C4-2B (cell line): Measurements from ENCODE around the gene PTPRN2.

ENCODE experiments used
- ZFX ChIP-seq: fragments of 450-650 bp; IDR thresholded peaks from 2 replicates; pipeline ENCODE4 v1.6.1; 2017
- TF ChIP-seq, protein P1 (sequence below): fragments of 450-650 bp; conservative IDR thresholded peaks from 2 replicates; pipeline ENCODE4 v1.5.1; 2017; ENCODE audit warnings: mild to moderate bottlenecking

DNA sequence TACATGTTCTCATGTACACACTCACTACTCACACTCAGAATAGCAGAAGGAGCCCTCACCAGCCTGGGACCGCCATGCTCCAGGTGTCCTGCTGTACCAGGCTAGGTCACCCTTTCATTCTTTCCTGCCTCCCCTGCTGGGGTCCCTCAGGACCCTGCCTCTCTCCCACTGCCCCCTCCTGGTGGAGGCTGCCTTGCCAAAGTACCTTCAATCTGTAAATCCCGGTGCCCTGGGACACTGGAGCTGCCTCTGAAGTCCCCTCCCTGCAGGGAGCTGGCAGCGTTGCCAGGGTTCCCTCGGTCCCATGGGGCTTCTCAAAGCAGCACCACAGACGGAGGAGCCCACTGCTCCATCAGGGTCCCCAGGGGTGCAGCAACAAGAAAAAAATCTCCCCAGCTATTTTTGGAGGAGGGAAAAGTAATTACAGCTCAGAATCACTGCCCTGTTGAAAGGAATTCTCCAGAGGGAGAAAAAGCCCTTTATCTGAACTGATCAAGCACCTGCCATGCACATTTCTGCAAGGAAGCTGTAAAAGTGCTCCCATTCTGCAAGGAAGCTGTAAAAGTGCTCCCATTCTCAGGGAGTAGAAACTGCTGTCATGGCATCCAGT lies 259.9 kb downstream of the PTPRN2 start:
- TF ChIP-seq, protein P1, sequence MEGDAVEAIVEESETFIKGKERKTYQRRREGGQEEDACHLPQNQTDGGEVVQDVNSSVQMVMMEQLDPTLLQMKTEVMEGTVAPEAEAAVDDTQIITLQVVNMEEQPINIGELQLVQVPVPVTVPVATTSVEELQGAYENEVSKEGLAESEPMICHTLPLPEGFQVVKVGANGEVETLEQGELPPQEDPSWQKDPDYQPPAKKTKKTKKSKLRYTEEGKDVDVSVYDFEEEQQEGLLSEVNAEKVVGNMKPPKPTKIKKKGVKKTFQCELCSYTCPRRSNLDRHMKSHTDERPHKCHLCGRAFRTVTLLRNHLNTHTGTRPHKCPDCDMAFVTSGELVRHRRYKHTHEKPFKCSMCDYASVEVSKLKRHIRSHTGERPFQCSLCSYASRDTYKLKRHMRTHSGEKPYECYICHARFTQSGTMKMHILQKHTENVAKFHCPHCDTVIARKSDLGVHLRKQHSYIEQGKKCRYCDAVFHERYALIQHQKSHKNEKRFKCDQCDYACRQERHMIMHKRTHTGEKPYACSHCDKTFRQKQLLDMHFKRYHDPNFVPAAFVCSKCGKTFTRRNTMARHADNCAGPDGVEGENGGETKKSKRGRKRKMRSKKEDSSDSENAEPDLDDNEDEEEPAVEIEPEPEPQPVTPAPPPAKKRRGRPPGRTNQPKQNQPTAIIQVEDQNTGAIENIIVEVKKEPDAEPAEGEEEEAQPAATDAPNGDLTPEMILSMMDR, result no peak
- no peak for TF ChIP-seq ZFX
